HepG2 (cell line): ENCODE data around the gene EEF1AKMT3. TPM values are rescaled to one million over a fixed set of nuclear protein-coding genes. Genes with fewer than 3 reads are reported as not detected.
A peak's percentile ranks its signal among the peaks of the same experiment; 100 is the strongest.

ENCODE experiments used
- MTF2 ChIP-seq: sonication (generic); formaldehyde crosslinking; IDR thresholded peaks from 2 replicates; pipeline ENCODE4 v1.5.0; 2020; ENCODE audit warnings: missing genetic modification reagents, borderline replicate concordance
- SP2 ChIP-seq: sonication (generic); formaldehyde crosslinking; IDR thresholded peaks from 2 replicates; pipeline ENCODE4 v1.5.1; 2020; ENCODE audit warnings: mild to moderate bottlenecking, missing genetic modification reagents
- YEATS2 ChIP-seq: sonication (generic); formaldehyde crosslinking; IDR thresholded peaks from 2 replicates; pipeline ENCODE4 v1.4.0; 2020; ENCODE audit warnings: missing genetic modification reagents, borderline replicate concordance
- ZNF496 ChIP-seq: sonication (generic); formaldehyde crosslinking; IDR thresholded peaks from 2 replicates; pipeline ENCODE4 v1.8.1; 2023; ENCODE audit warnings: mild to moderate bottlenecking, moderate library complexity, missing genetic modification reagents; ENCODE audit not compliant: insufficient replicate concordance
- ZNF7 ChIP-seq: IDR thresholded peaks from 2 replicates; pipeline ENCODE4 v1.6.1; 2016; ENCODE audit warnings: missing biosample characterization, missing genetic modification reagents
- polyA plus RNA-seq, 8 experiments: library from polyadenylated mRNA; depleted of rRNA in 3 of 8; stranded (reverse) in 7 of 8; unstranded in 1 of 8; fragments of >200 nt; fragmentation: Illumina TruSeq in 4 of 8; extraction: Trizol in 4 of 8; gene quantifications; 2 replicates each; pipeline versions ENCODE4 v1.2.1 to v1.2.3, GENCODE V29; 2011 to 2016; ENCODE audit warnings: low read depth in 4 of 8, missing spikeins in 1 of 8, mixed read lengths in 1 of 8; ENCODE audit not compliant: insufficient read depth in 1 of 8
- total RNA-seq, 5 experiments: library from RNA; depleted of rRNA; stranded (reverse); fragments of >200 nt; fragmentation: Illumina TruSeq; extraction: Trizol; gene quantifications; 2 replicates each; pipeline ENCODE4 v1.2.3, GENCODE V29; 2016; ENCODE audit warnings: low read depth in 1 of 5
- TF ChIP-seq, protein P1 (sequence below): sonication (generic); formaldehyde crosslinking; IDR thresholded peaks from 2 replicates; pipeline ENCODE4 v1.8.1; 2023; ENCODE audit warnings: mild to moderate bottlenecking, moderate library complexity, missing genetic modification reagents
- TF ChIP-seq, protein P2 (sequence below): IDR thresholded peaks from 2 replicates; pipeline ENCODE4 v1.6.1; 2016; ENCODE audit warnings: missing compliant biosample characterization, missing genetic modification reagents, borderline replicate concordance
- TF ChIP-seq, protein P3 (sequence below): sonication (generic); formaldehyde crosslinking; IDR thresholded peaks from 2 replicates; pipeline ENCODE4 v1.5.0; 2020; ENCODE audit warnings: missing genetic modification reagents
- TF ChIP-seq, protein P4 (sequence below): sonication (generic); formaldehyde crosslinking; IDR thresholded peaks from 2 replicates; pipeline ENCODE4 v1.4.0; 2020; ENCODE audit warnings: mild to moderate bottlenecking, missing genetic modification reagents
- TF ChIP-seq, protein P5 (sequence below): IDR thresholded peaks from 2 replicates; pipeline ENCODE4 v1.6.1; 2012; ENCODE audit warnings: low read depth, low read length, improper control_type of control experiment
- TF ChIP-seq, protein P6 (sequence below): fragments of 450-650 bp; IDR thresholded peaks from 2 replicates; pipeline ENCODE4 v1.6.1; 2017; ENCODE audit warnings: mild to moderate bottlenecking
- TF ChIP-seq, protein P7 (sequence below): IDR thresholded peaks from 2 replicates; pipeline ENCODE4 v1.6.1; 2016; ENCODE audit warnings: missing compliant biosample characterization, missing genetic modification reagents, borderline replicate concordance
- TF ChIP-seq, protein P8 (sequence below): sonication (generic); formaldehyde crosslinking; IDR thresholded peaks from 2 replicates; pipeline ENCODE4 v1.4.0; 2020; ENCODE audit warnings: missing genetic modification reagents

The EEF1AKMT3 gene
- total and polyA plus RNA-seq, 2 of the 13 experiments (the other 11 are each of a cell fraction or from before 2014, with no cell fraction given), result 4.7 to 11.4 TPM

DNA sequence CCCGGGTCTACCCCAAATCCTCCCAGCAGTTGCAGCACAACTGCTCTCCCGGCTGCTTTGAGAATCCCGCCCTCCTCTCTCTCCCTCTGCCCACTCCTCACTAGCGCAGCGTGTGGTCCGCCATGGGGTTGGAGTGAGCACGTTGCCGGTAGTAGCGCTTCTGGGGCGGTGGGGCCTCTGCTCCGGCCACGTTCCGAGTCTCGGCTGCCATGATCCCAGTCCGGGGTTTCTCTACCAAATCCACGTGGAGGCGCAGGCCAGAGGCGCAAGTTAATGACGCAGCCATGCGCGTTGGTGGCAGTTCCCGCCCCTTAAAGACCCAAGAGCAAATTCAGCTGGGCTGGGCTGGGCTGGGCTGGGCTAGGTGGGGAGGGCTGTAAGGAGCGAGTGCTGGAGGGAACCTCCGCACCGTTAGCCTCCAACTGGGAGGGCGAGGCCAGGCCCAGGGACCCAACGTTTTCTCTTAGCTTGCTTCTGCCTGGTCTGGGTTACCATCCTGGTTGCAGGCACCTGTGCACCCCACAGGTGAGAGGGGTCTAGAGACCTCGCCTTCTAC, 463 bp upstream of the EEF1AKMT3 start, which contains the start of gene METTL1 (continued):
- TF ChIP-seq, protein P1, sequence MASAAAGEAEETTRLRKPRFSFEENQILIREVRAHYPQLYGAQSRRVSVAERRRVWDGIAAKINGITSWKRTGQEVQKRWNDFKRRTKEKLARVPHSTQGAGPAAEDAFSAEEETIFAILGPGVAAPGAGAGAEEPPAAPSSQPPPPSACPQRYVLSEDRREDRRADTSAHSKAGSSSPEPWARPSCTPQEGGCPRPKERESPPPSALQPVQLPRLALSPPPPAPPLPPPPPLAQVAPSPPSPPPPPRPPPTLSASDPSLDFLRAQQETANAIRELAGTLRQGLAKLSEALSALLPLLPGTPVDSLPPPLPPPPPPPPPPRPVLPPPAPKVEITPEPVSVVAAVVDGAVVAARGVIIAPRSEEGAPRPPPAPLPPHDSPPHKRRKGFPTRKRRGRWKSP (CRISPR knock-in tag), result peak; percentile 64; the same call in 1 of the 2 replicates
- no peak for TF ChIP-seq ZNF496
- TF ChIP-seq, protein P2, sequence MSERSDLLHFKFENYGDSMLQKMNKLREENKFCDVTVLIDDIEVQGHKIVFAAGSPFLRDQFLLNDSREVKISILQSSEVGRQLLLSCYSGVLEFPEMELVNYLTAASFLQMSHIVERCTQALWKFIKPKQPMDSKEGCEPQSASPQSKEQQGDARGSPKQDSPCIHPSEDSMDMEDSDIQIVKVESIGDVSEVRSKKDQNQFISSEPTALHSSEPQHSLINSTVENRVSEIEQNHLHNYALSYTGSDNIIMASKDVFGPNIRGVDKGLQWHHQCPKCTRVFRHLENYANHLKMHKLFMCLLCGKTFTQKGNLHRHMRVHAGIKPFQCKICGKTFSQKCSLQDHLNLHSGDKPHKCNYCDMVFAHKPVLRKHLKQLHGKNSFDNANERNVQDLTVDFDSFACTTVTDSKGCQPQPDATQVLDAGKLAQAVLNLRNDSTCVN (CRISPR knock-in tag), result peak; percentile 44
- TF ChIP-seq, protein P3, sequence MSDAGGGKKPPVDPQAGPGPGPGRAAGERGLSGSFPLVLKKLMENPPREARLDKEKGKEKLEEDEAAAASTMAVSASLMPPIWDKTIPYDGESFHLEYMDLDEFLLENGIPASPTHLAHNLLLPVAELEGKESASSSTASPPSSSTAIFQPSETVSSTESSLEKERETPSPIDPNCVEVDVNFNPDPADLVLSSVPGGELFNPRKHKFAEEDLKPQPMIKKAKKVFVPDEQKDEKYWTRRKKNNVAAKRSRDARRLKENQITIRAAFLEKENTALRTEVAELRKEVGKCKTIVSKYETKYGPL (CRISPR knock-in tag), result no peak
- TF ChIP-seq, protein P4, sequence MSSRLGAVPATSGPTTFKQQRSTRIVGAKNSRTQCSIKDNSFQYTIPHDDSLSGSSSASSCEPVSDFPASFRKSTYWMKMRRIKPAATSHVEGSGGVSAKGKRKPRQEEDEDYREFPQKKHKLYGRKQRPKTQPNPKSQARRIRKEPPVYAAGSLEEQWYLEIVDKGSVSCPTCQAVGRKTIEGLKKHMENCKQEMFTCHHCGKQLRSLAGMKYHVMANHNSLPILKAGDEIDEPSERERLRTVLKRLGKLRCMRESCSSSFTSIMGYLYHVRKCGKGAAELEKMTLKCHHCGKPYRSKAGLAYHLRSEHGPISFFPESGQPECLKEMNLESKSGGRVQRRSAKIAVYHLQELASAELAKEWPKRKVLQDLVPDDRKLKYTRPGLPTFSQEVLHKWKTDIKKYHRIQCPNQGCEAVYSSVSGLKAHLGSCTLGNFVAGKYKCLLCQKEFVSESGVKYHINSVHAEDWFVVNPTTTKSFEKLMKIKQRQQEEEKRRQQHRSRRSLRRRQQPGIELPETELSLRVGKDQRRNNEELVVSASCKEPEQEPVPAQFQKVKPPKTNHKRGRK (CRISPR knock-in tag), result no peak
- TF ChIP-seq, protein P5, sequence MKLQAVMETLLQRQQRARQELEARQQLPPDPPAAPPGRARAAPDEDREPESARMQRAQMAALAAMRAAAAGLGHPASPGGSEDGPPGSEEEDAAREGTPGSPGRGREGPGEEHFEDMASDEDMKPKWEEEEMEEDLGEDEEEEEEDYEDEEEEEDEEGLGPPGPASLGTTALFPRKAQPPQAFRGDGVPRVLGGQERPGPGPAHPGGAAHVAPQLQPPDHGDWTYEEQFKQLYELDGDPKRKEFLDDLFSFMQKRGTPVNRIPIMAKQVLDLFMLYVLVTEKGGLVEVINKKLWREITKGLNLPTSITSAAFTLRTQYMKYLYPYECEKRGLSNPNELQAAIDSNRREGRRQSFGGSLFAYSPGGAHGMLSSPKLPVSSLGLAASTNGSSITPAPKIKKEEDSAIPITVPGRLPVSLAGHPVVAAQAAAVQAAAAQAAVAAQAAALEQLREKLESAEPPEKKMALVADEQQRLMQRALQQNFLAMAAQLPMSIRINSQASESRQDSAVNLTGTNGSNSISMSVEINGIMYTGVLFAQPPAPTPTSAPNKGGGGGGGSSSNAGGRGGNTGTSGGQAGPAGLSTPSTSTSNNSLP, result 0 out of 2 replicates have a peak, but pooled peaks have one; percentile 27
- no peak for TF ChIP-seq SP2 (CRISPR knock-in tag)
- peak; percentile 76 for TF ChIP-seq YEATS2
- TF ChIP-seq, protein P6, sequence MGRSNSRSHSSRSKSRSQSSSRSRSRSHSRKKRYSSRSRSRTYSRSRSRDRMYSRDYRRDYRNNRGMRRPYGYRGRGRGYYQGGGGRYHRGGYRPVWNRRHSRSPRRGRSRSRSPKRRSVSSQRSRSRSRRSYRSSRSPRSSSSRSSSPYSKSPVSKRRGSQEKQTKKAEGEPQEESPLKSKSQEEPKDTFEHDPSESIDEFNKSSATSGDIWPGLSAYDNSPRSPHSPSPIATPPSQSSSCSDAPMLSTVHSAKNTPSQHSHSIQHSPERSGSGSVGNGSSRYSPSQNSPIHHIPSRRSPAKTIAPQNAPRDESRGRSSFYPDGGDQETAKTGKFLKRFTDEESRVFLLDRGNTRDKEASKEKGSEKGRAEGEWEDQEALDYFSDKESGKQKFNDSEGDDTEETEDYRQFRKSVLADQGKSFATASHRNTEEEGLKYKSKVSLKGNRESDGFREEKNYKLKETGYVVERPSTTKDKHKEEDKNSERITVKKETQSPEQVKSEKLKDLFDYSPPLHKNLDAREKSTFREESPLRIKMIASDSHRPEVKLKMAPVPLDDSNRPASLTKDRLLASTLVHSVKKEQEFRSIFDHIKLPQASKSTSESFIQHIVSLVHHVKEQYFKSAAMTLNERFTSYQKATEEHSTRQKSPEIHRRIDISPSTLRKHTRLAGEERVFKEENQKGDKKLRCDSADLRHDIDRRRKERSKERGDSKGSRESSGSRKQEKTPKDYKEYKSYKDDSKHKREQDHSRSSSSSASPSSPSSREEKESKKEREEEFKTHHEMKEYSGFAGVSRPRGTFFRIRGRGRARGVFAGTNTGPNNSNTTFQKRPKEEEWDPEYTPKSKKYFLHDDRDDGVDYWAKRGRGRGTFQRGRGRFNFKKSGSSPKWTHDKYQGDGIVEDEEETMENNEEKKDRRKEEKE, result no peak
- TF ChIP-seq ZNF7 (CRISPR knock-in tag), result no peak
- TF ChIP-seq MTF2 (CRISPR knock-in tag), result 0 out of 2 replicates have a peak, but pooled peaks have one; percentile 47
- TF ChIP-seq, protein P7, sequence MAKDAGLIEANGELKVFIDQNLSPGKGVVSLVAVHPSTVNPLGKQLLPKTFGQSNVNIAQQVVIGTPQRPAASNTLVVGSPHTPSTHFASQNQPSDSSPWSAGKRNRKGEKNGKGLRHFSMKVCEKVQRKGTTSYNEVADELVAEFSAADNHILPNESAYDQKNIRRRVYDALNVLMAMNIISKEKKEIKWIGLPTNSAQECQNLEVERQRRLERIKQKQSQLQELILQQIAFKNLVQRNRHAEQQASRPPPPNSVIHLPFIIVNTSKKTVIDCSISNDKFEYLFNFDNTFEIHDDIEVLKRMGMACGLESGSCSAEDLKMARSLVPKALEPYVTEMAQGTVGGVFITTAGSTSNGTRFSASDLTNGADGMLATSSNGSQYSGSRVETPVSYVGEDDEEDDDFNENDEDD, result peak; percentile 72; the same call in 1 of the 2 replicates
- TF ChIP-seq, protein P8, sequence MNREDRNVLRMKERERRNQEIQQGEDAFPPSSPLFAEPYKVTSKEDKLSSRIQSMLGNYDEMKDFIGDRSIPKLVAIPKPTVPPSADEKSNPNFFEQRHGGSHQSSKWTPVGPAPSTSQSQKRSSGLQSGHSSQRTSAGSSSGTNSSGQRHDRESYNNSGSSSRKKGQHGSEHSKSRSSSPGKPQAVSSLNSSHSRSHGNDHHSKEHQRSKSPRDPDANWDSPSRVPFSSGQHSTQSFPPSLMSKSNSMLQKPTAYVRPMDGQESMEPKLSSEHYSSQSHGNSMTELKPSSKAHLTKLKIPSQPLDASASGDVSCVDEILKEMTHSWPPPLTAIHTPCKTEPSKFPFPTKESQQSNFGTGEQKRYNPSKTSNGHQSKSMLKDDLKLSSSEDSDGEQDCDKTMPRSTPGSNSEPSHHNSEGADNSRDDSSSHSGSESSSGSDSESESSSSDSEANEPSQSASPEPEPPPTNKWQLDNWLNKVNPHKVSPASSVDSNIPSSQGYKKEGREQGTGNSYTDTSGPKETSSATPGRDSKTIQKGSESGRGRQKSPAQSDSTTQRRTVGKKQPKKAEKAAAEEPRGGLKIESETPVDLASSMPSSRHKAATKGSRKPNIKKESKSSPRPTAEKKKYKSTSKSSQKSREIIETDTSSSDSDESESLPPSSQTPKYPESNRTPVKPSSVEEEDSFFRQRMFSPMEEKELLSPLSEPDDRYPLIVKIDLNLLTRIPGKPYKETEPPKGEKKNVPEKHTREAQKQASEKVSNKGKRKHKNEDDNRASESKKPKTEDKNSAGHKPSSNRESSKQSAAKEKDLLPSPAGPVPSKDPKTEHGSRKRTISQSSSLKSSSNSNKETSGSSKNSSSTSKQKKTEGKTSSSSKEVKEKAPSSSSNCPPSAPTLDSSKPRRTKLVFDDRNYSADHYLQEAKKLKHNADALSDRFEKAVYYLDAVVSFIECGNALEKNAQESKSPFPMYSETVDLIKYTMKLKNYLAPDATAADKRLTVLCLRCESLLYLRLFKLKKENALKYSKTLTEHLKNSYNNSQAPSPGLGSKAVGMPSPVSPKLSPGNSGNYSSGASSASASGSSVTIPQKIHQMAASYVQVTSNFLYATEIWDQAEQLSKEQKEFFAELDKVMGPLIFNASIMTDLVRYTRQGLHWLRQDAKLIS, result no peak
